AG04449 (cell line): ENCODE results near the gene CABLES2.

Source experiments
- CTCF ChIA-PET: fragments of 350-600 bp; formaldehyde crosslinking; extraction: SDS; loops from one replicate; lab custom pipeline; 2021; ENCODE audit warnings: antibody characterized with exemption; lab: Yijun Ruan, JAX
- POLR2A ChIA-PET: fragments of 400-600, 350-600 bp; formaldehyde crosslinking; extraction: SDS; loops from one replicate; lab custom pipeline; 2020; ENCODE audit warnings: antibody characterized with exemption, inconsistent platforms; lab: Yijun Ruan, JAX
- DNase-seq: peaks from one replicate; pipeline ENCODE4 v3.0.0-alpha.2; 2010; ENCODE audit warnings: low read depth, low spot score
- H3K4me3 ChIP-seq: 2 replicates; pipeline ENCODE4 v1.5.1; 2011; ENCODE audit warnings: low read depth, mild to moderate bottlenecking, control low read depth, low read length
- CTCF ChIP-seq: IDR thresholded peaks from one replicate; pipeline ENCODE4 v1.5.1; 2011; ENCODE audit warnings: mild to moderate bottlenecking, moderate library complexity, low read length, control low read depth, inconsistent platforms; ENCODE audit not compliant: insufficient read depth; ENCODE audit errors: missing control alignments

Gene CABLES2

GRCh38 chr20:62395311-62396242 lies 11.5 kb downstream of the CABLES2 start:
- H3K4me3 ChIP-seq, result no peak overlapping the region
- no peak for DNase-seq
- TF ChIP-seq CTCF, result no peak
- CTCF ChIA-PET, result no interaction called here
- POLR2A ChIA-PET, result no interaction called here

- CTCF ChIA-PET, result interaction anchor here (1.3 kb wide), 1 partner anchor 92 kb away, joined by 3 read pairs; no protein-coding TSS in a partner anchor
- no peak overlapping the region for H3K4me3 ChIP-seq
- POLR2A ChIA-PET, result no interaction called here
- TF ChIP-seq CTCF, result no peak
- no peak for DNase-seq
Measured at GRCh38 chr20:62394248-62395245, 12.5 kb downstream of the CABLES2 start.

GRCh38 chr20:62393830-62394229 lies 13.3 kb downstream of the CABLES2 start:
- POLR2A ChIA-PET, result no interaction called here
- no peak for DNase-seq
- CTCF ChIA-PET, result interaction anchor here (1.3 kb wide), 1 partner anchor 92 kb away, joined by 3 read pairs; no protein-coding TSS in a partner anchor
- H3K4me3 ChIP-seq, result no peak overlapping the region
- no peak for TF ChIP-seq CTCF

GRCh38 chr20:62393335-62393665 lies 13.8 kb downstream of the CABLES2 start:
- CTCF ChIA-PET, result interaction anchor here (1.3 kb wide), 1 partner anchor 91 kb away, joined by 3 read pairs; no protein-coding TSS in a partner anchor
- POLR2A ChIA-PET, result no interaction called here

GRCh38 chr20:62392621-62393334 lies 14.3 kb downstream of the CABLES2 start:
- no peak for TF ChIP-seq CTCF
- POLR2A ChIA-PET, result interaction anchor here (1.5 kb wide), 1 partner anchor 8 kb away, joined by 6 read pairs; no protein-coding TSS in a partner anchor
- DNase-seq, result no peak
- CTCF ChIA-PET, result interaction anchor here (1.3 to 1.5 kb wide), 2 partner anchors 10 to 91 kb away, joined by 3 read pairs; no protein-coding TSS in a partner anchor
- no peak overlapping the region for H3K4me3 ChIP-seq

More at GRCh38 chr20:62393335-62393665, 13.8 kb downstream of the CABLES2 start:
- no peak for TF ChIP-seq CTCF
- no peak for DNase-seq
- H3K4me3 ChIP-seq, result no peak overlapping the region
